ENCODE results near the gene WEE2. TPM values are rescaled to one million over a fixed set of nuclear protein-coding genes. Genes with fewer than 3 reads are reported as not detected.
A peak's percentile ranks its signal among the peaks of the same experiment; 100 is the strongest.

WEE2 gene
- total RNA-seq, 1 donor from 2014 or later: not detected

DNA sequence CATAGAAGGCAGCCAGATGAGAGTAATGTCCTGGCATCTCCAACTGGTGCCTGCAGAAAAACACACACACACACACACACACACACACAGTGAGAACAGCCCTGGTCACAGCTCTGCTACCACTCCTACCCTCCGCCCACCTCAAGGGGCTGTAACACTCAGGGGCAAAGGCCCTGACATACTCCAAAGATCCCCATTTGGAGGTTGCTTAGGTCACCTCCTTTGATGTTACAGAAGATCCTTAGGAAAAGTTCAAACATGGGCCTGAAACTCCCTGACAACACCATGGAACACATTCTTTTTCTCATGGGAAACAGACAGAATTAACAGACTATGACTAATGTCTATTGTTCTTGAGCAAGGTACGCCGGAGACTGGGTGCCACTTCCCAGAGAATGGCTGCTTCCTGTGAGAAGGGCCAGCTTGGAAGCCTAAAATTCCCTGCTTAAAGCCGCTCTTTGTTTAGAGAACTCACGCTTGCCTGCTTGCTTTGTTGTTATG lies 33.9 kb upstream of the WEE2 start:
- no peak overlapping the region for H3K4me3 ChIP-seq (ENCODE audit: low read depth, low read length)
- DNase-seq (ENCODE audit: low read depth) (peak; percentile 86), FAIRE-seq (no peak)
- no peaks in the 10 kb centered on the region for H3K27me3 ChIP-seq (ENCODE audit: control insufficient read depth, insufficient read depth, low read length)
- no peak for TF ChIP-seq CTCF (IDR thresholded peaks at IDR 0.05; ENCODE audit: insufficient read depth, low read length, severe bottlenecking)
- H3K36me3 ChIP-seq (ENCODE audit: control insufficient read depth, insufficient read depth, low read length): peaks cover 5% of the 10 kb centered on the region

DNA sequence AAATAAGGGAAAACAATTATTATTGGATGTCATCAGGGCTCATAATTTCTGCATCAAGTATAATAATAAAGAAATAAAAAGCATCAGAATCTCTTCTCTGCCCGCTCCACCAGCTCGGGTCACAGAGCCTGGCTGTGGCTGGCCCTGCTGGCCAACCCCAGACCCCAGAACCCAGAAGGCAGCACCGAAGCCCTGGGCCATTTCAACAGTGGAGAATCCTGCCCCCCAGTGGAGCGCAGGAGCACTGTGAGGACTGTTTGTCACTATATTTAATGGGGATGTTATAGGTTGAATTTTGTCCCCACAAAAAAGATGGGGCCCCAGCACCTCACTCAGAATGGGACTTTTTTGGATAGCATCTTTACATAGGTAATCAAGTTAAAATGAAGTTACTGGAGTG lies 33.5 kb upstream of the WEE2 start:
- no peaks in the 10 kb centered on the region for H3K27me3 ChIP-seq (ENCODE audit: control insufficient read depth, insufficient read depth, low read length)
- H3K4me3 ChIP-seq (ENCODE audit: low read depth, low read length): no peak overlapping the region
- TF ChIP-seq CTCF (IDR thresholded peaks at IDR 0.05; ENCODE audit: insufficient read depth, low read length, severe bottlenecking): peak; percentile 38
- peaks cover 5% of the 10 kb centered on the region for H3K36me3 ChIP-seq (ENCODE audit: control insufficient read depth, insufficient read depth, low read length)
- no peak for FAIRE-seq
- DNase-seq (ENCODE audit: low read depth): no peak

DNA sequence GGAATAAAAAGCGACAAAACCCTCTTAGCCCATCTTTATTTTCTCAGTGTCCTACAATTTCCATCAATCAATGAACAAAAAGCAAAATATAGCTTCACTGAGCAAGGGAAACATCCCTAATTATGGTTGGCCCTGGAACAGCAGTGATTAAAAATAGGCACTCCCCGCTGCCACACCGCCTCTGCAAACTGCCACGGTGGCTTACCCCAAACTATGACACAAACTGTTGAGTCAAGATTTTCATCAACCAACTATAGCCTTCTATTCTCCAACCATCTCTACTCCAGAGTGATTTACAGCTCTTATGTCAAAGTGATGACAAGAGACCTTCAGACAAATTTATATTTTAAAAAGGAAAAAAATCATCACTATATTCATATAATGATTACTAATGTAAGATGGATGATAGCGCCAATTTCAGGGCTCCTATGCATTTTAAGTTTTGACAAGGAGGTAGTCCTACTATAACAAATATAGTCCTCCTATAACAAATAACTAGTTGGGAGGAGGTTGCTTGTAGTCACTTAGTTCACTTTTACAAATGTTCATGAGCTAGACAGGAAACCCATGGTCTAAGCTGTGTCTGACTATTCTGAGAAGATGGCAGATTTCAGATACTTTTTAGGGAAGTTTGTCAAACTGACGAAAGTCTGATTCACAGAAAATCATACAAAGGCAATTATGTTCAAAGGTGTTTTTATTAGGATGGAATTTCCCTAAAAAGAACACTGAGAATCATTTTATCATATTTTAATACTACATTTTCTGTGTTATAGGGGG lies 32.5 kb upstream of the WEE2 start:
- Histone ChIP-seq H3K27me3 (ENCODE audit: control insufficient read depth, insufficient read depth, low read length) (no peaks in the 10 kb centered on the region), H3K4me3 (ENCODE audit: low read depth, low read length) (no peak overlapping the region), H3K36me3 (ENCODE audit: control insufficient read depth, insufficient read depth, low read length) (peaks cover 5% of the 10 kb centered on the region)
- DNase-seq (ENCODE audit: low read depth): no peak
- no peak for FAIRE-seq
- no peak for TF ChIP-seq CTCF (IDR thresholded peaks at IDR 0.05; ENCODE audit: insufficient read depth, low read length, severe bottlenecking)

DNA sequence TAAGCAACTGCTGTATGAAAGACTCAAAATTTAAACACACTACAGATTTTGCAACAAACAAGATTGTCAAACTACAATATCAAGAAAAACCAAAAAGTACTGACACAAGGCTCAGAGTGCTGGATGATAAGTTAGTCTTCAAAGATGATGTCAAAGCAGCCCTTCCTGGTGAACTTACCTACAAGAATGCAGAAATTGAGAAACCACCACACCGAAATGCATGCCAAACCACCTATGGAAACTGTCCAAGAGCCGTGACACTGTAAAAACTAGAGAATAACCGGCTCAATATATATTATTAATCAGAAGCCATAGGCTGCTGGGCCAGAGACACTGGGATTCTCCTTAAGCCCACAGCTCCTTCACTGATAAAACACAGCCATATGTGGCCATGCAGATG lies 31.5 kb upstream of the WEE2 start:
- no peak overlapping the region for H3K4me3 ChIP-seq (ENCODE audit: low read depth, low read length)
- H3K36me3 ChIP-seq (ENCODE audit: control insufficient read depth, insufficient read depth, low read length): no peaks in the 10 kb centered on the region
- H3K27me3 ChIP-seq (ENCODE audit: control insufficient read depth, insufficient read depth, low read length): no peaks in the 10 kb centered on the region
- DNase-seq (ENCODE audit: low read depth): peak; percentile 86
- no peak for TF ChIP-seq CTCF (IDR thresholded peaks at IDR 0.05; ENCODE audit: insufficient read depth, low read length, severe bottlenecking)
- no peak for FAIRE-seq

DNA sequence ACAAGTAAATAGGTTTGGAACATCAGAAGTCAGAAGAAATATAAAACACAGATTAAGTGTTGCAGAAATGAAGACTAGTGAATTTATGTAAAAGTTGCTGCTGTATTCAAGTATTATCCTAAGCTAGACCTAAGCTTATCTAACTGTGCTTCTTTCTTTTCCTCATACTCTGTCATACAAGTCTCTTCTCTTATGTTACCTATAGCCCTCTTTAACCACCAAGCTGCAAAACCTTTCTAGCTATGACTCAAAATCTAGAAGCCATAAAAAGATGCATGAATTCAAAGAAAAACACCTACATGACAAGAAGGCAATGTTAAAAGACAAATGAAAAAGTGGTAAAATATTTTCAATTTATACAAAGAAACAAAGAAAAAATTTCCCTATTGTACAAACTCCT lies 29.1 kb upstream of the WEE2 start:
- FAIRE-seq (no peak), DNase-seq (ENCODE audit: low read depth) (no peak)
- no peak for TF ChIP-seq CTCF (IDR thresholded peaks at IDR 0.05; ENCODE audit: insufficient read depth, low read length, severe bottlenecking)
- H3K27me3 ChIP-seq (ENCODE audit: control insufficient read depth, insufficient read depth, low read length): no peaks in the 10 kb centered on the region
- no peak overlapping the region for H3K4me3 ChIP-seq (ENCODE audit: low read depth, low read length)
- peaks cover 3% of the 10 kb centered on the region for H3K36me3 ChIP-seq (ENCODE audit: control insufficient read depth, insufficient read depth, low read length)
